Neuron (in vitro differentiated cells): ENCODE results near the gene LPO.

ENCODE experiments used
- H2AFZ ChIP-seq: one replicate; pipeline ENCODE4 v1.6.1; 2013; ENCODE audit warnings: low read depth, mild to moderate bottlenecking, inconsistent platforms, low read length, moderate library complexity
- H3K27me3 ChIP-seq: one replicate; pipeline ENCODE4 v1.6.1; 2013; ENCODE audit warnings: low read length; ENCODE audit not compliant: insufficient read depth
- H3K36me3 ChIP-seq: one replicate; pipeline ENCODE4 v1.6.1; 2013; ENCODE audit warnings: low read length; ENCODE audit not compliant: insufficient read depth
- H3K4me1 ChIP-seq: one replicate; pipeline ENCODE4 v1.6.1; 2013; ENCODE audit warnings: low read length; ENCODE audit not compliant: insufficient read depth
- H3K4me3 ChIP-seq: 2 replicates; pipeline ENCODE4 v1.5.1; 2013; ENCODE audit warnings: mild to moderate bottlenecking, low read length, moderate library complexity
- H3K9me3 ChIP-seq: one replicate; pipeline ENCODE4 v1.6.1; 2013; ENCODE audit warnings: low read length

LPO gene

GRCh38 chr17:58269557-58270291 lies 31.3 kb downstream of the LPO start:
- Histone ChIP-seq H3K4me3 (no peak overlapping the region), H2AFZ (no peak overlapping the region), H3K36me3 (no peaks in the 10 kb centered on the region), H3K9me3 (no peaks in the 10 kb centered on the region), H3K27me3 (peaks cover 19% of the 10 kb centered on the region), H3K4me1 (no peaks in the 10 kb centered on the region)

GRCh38 chr17:58270476-58271215 lies 32.3 kb downstream of the LPO start:
- Histone ChIP-seq H3K4me3 (no peak overlapping the region), H2AFZ (no peak overlapping the region), H3K27me3 (peaks cover 13% of the 10 kb centered on the region), H3K36me3 (no peaks in the 10 kb centered on the region), H3K4me1 (no peaks in the 10 kb centered on the region), H3K9me3 (no peaks in the 10 kb centered on the region)

- Histone ChIP-seq H3K4me1 (no peaks in the 10 kb centered on the region), H3K27me3 (peaks cover 13% of the 10 kb centered on the region), H3K9me3 (no peaks in the 10 kb centered on the region), H3K36me3 (no peaks in the 10 kb centered on the region), H2AFZ (no peak overlapping the region), H3K4me3 (no peak overlapping the region)
Measured at GRCh38 chr17:58271216-58271931, 33.0 kb downstream of the LPO start.

GRCh38 chr17:58272367-58273280 lies 34.2 kb downstream of the LPO start:
- Histone ChIP-seq H3K36me3 (no peaks in the 10 kb centered on the region), H3K27me3 (peaks cover 13% of the 10 kb centered on the region), H3K4me3 (no peak overlapping the region), H3K9me3 (no peaks in the 10 kb centered on the region), H2AFZ (no peak overlapping the region), H3K4me1 (no peaks in the 10 kb centered on the region)

- Histone ChIP-seq H3K27me3 (peaks cover 17% of the 10 kb centered on the region), H3K9me3 (no peaks in the 10 kb centered on the region), H2AFZ (no peak overlapping the region), H3K36me3 (no peaks in the 10 kb centered on the region), H3K4me1 (no peaks in the 10 kb centered on the region), H3K4me3 (no peak overlapping the region)
Measured at GRCh38 chr17:58273453-58274104, 35.2 kb downstream of the LPO start.

- no peaks in the 10 kb centered on the region for H3K9me3 ChIP-seq
- no peaks in the 10 kb centered on the region for H3K4me1 ChIP-seq
- no peaks in the 10 kb centered on the region for H3K36me3 ChIP-seq
- no peak overlapping the region for H3K4me3 ChIP-seq
- peaks cover 22% of the 10 kb centered on the region for H3K27me3 ChIP-seq
- H2AFZ ChIP-seq = no peak overlapping the region
Measured at GRCh38 chr17:58275417-58275816, 37.0 kb downstream of the LPO start.

GRCh38 chr17:58276423-58276822 lies 38.0 kb downstream of the LPO start:
- H2AFZ ChIP-seq = no peak overlapping the region
- H3K4me1 ChIP-seq = no peaks in the 10 kb centered on the region
- H3K9me3 ChIP-seq = no peaks in the 10 kb centered on the region
- no peak overlapping the region for H3K4me3 ChIP-seq
- H3K27me3 ChIP-seq = peaks cover 16% of the 10 kb centered on the region
- H3K36me3 ChIP-seq = no peaks in the 10 kb centered on the region

- no peaks in the 10 kb centered on the region for H3K9me3 ChIP-seq
- peaks cover 16% of the 10 kb centered on the region for H3K27me3 ChIP-seq
- no peak overlapping the region for H2AFZ ChIP-seq
- H3K36me3 ChIP-seq = no peaks in the 10 kb centered on the region
- H3K4me1 ChIP-seq = no peaks in the 10 kb centered on the region
- H3K4me3 ChIP-seq = no peak overlapping the region
Measured at GRCh38 chr17:58277107-58277801, 38.9 kb downstream of the LPO start.

GRCh38 chr17:58277802-58278595 lies 39.6 kb downstream of the LPO start:
- Histone ChIP-seq H2AFZ (no peak overlapping the region), H3K9me3 (no peaks in the 10 kb centered on the region), H3K4me3 (no peak overlapping the region), H3K4me1 (no peaks in the 10 kb centered on the region), H3K36me3 (no peaks in the 10 kb centered on the region), H3K27me3 (peaks cover 16% of the 10 kb centered on the region)

- Histone ChIP-seq H3K27me3 (peaks cover 17% of the 10 kb centered on the region), H3K36me3 (no peaks in the 10 kb centered on the region), H3K9me3 (no peaks in the 10 kb centered on the region), H3K4me3 (no peak overlapping the region), H3K4me1 (no peaks in the 10 kb centered on the region), H2AFZ (no peak overlapping the region)
Measured at GRCh38 chr17:58278661-58279015, 40.3 kb downstream of the LPO start.

GRCh38 chr17:58279016-58279711 lies 40.8 kb downstream of the LPO start:
- no peaks in the 10 kb centered on the region for H3K9me3 ChIP-seq
- H3K27me3 ChIP-seq = peaks cover 22% of the 10 kb centered on the region
- H3K4me1 ChIP-seq = no peaks in the 10 kb centered on the region
- no peak overlapping the region for H2AFZ ChIP-seq
- H3K4me3 ChIP-seq = no peak overlapping the region
- H3K36me3 ChIP-seq = no peaks in the 10 kb centered on the region
